DMS53 treated with DMSO at 0.1 percent for 48 hours (cell line): ENCODE results near the gene CCM2.

Source experiments
- DNase-seq: peaks from one replicate; lab custom pipeline; 2025; ENCODE audit not compliant: unreplicated experiment; lab: John Stamatoyannopoulos, UW

The CCM2 gene

DNA sequence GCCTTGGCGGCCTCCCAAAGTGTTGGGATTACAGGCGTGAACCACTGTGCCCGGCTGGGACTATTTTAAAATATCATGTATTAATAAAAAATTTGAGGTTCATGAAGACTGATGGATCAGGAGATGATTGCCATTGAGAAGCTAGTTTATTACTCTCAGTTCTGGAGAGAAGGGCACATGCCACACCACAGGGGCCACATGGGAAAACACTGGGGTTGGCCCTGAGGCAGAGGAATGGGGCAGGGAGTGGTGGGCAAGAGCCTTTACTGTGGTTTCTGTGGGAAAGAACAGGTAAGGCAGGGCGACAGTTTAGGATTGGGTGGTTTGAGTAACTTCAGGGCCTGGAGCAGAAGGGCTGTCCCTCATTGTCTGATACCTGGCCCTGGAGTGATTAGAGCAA lies 118.3 kb downstream of the CCM2 start:
- no peak for DNase-seq

DNA sequence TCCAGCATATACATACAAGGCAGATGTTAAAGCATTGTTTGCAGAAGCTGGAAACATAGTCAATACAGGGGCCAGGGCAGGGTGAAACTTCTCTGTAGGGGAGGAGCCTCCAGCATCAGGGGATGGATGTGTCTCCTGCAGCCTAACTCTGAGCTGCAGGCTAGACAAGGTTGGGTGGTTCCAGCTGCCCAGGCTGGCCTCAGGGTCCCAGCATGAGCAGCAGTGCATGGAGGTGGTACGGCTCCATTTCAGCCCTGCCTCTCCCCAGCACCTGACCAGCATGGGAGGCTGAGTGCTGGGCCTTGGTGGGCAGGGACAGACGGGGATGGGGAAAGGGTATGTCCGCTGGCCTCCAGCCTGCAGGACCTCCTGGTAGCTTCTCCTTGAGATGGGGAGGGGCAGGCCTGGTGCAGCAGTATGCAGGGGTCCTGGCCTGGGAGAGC lies 118.9 kb downstream of the CCM2 start:
- no peak for DNase-seq

DNA sequence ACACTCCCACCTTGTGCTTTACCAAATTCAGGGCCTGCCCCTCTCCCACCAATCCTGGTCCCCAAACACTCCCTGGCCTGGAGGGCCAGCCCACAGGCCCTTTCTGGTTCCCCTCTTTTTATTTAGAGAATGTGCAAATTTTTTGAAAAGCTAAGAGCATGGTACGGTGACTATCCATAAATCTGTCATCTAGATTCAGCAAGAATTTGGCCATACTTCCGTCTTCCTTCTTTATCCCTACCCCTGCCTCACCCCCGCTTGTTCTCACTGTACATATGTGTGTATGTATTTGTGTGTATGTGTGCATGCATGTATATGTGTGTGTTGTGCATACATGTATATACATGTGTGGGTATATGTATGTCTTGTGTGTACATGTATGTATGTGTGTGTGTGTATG lies 119.5 kb downstream of the CCM2 start:
- no peak for DNase-seq

DNA sequence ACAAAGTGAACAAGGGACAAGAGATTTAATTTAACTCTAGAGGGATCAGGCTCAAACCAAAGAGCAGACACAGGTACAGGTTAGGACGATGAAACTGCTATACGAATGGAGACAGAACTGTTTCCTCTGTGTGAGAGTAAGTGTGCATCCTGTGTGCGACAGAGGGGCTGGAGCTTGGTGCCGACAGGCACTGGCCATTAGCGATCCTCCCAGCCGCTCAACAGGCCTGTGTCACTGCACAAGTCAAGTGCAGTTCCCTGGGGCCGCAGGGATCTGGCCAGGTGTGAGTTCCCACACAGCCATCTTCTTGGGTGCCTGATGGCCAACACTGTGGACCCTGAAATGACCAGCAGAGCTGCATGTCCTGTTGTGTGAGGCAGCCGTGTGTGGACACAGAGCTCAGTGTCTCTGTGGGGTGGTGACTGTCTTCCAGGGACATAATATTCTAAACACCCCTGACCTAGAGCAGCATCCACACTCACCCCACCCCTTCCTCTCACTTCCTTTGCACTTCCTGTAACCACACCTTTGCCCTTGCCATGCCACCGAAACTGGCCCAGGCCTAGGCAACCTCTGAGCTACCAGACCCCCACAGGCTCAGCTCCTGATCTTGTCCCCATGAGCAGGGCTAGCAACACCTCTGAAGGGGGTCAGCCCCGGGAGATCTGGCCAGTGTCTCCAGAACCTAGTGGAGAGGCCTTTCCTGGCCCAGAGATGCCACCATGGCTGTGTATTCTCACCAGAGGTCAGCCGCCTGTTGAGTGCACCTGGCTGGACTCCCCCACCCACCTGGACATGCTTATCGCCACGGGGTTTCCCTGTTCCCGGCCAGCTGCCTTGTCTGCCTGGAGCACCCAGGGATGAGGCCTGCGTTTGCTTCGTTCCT lies 123.2 kb downstream of the CCM2 start:
- no peak for DNase-seq

DNA sequence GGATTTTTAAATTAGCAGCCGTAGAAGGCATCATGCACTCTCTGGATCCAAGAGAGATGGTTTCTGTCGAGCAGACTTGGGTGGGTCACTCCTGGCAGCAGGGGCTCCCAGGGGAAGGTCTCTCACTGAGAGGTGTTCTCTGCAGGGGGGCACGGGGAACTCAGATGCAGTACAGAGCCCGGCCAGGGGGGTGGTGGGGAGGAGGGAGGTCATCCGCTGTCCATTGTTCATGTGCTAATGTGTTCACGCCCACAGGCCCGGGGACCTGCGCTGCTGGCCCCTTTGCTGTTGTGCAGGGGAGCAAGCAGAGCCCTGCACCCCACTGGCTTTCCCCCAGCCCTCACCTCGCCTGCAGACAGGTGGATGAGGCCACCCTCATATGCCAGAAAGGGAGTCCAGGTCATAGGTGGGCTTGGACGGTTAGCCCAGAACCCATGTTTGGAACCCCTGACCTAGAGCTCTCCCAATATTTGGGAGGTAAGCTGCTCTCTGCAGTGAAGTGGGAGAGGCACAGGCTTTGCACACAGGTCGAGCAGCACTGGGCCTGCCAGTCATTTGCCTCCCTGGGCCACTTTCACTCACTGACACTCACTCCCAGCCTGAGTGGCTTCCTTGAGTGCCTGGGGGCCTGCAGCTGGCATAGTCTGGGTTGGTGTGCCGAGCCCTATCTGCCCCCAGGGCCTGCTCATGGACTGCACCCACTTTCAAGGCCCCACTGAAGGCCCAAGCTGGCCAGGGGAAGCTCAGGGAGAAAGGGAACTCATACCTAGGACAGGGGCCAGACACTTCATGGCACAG lies 124.1 kb downstream of the CCM2 start:
- DNase-seq = no peak

DNA sequence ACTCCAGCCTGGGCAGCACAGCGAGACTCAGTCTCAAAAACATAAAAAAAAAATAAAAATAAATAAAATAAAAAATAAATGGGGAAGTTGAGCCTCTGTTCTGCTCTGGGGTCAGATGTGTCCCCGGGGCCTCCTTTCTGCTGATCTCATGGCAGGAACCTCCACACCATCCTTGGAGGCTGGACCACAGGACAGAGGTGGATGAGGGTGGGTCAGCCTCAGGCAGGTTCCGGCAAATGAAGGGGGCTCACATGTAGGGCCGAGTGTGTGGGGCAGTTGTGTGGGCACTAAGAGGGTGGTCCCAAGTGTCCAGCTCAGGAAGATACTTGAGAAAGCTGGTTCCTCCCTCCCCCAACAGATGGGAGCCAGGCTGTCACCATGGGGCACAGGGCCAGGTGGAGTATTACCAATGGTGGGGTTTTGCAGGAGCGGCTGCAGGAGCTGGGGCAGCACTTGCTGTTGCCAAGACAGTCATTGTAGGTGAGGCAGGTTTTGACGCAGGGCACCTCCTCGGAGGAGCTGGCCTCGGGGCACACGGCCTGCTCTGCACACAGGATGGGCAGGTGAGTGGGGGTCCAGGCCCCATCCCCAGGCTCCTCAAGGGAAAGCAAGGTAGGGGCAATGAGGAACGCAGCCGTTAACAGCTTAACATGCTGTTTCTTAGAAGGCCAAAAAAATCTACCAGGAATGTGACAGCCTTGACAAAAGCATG lies 125.3 kb downstream of the CCM2 start:
- no peak for DNase-seq
